Measurements from ENCODE around the gene TAF11L3.
"Not testable (repeated sequence)": the region's sequence is repeated elsewhere in the genome, so short reads cannot be mapped to it uniquely, and the experiment has no call there.

The TAF11L3 gene

GRCh38 chr5:17518067-17518466 is at the start of gene TAF11L3:
TSS of gene TAF11L3 (plus strand) at chr5:17518367.
- DNase-seq (ENCODE audit: low spot score) = not testable (repeated sequence)

- DNase-seq (ENCODE audit: low spot score) = no peak
Measured at GRCh38 chr5:17470064-17470463, 48.1 kb upstream of the TAF11L3 start.

- not testable (repeated sequence) for DNase-seq (ENCODE audit: low spot score)
Measured at GRCh38 chr5:17475064-17475463, 43.1 kb upstream of the TAF11L3 start.

- DNase-seq (ENCODE audit: low spot score) = no peak
Measured at GRCh38 chr5:17477043-17477442, 41.1 kb upstream of the TAF11L3 start.

DNA sequence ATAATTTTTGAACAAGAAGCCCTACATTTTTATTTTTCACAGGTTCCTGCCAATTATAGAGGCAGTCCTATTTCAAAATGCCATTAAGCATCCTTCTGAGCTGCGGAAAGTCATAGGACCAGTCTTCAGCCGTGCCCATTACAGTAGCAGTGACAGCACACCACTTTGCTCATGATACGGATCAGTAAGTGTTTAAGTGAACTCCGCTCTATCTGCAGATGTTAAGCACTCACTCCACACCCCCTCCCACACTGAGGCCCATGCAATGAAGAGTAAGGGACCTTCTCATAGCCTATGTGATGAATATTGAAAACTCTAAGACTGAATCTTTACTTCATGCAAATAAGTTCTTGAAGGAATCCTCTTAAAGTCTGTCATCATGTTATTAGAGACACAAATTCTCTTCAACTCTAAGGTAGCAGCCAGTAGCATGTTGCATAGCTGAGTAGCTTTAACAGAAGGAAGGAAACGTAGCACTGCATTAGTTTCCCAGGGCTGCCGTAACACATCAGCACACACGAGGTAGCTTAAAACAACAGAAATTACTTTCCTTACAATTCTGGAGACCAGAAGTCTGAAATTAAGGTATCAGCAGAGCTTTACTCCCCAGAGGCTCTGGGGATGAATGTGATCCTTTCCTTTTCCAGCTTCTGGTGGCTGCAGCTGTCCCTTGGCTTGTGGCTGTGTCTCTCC is 40.4 kb upstream of the TAF11L3 start:
- no peak for DNase-seq (ENCODE audit: low spot score)

DNA sequence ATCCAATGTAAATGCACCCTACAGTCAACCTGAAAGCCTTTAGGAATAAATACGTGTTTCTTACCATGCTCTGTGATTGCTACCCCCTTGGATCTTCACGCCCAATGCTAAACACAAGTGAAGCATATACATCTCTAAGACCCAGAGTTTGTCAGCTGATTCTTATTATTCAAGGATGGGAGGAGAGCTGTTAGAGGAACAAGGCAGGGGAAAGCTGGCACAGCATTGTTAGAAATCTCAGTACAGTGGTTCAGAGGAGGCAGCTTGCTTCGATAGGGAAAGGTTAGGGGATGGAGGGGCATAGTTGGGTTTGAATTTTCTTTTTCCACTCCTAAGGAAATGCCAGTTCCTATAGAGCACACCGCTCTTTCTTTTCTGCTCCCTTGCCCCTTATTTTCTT is 36.8 kb upstream of the TAF11L3 start:
- DNase-seq (ENCODE audit: low spot score) = no peak

GRCh38 chr5:17482790-17483189 is 35.4 kb upstream of the TAF11L3 start:
- DNase-seq (ENCODE audit: low spot score) = no peak

DNA sequence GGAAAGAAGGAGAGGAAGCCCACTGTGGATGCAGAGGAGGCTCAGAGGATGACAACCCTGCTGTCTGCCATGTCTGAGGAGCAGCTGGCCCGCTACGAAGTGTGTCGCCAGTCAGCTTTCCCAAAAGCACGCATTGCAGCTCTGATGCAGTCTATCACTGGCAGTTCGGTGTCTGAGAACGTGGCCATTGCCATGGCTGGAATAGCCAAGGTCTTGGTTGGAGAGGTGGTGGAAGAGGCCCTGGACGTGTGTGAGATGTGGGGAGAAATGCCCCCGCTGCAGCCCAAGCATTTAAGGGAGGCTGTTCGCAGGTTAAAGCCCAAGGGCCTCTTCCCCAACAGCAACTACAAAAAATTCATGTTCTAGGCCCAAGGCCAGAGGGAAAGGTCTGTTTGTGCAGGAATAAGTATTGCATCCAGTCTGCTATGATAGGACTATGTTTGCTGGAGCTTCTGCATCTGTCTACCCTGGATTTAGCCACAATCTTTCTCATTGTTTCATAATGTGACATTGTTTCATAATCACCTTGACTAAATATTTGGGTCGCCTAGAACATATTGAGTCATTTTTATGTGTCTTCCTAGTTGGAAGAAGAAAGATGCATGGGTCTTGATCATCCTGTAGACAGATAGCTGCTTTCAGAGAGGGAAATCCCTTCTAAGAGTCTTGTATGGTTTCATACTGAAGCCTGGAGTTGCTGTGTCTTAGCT is 31.5 kb upstream of the TAF11L3 start:
- not testable (repeated sequence) for DNase-seq (ENCODE audit: low spot score)

GRCh38 chr5:17487174-17487512 is 31.0 kb upstream of the TAF11L3 start:
- DNase-seq (ENCODE audit: low spot score) = no peak

DNA sequence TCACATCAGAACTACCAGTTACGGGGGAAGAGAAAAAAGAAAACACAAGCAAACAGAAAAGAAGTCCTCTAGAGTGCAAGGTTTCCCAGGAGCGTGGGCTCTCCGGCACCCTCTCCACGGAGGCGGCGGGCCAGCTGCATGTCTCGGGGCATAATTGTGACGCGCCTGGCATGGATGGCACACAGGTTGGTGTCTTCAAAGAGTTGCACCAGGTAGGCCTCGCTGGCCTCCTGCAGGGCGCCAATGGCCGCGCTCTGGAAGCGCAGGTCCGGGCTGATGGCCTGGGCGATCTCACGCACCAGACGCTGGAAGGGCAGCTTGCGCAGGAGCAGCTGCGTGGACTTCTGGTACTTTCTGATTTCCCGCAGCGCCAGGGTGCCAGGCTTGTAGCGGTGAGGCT is 26.9 kb upstream of the TAF11L3 start:
- DNase-seq (ENCODE audit: low spot score) = not testable (repeated sequence)

GRCh38 chr5:17492770-17493169 is 25.4 kb upstream of the TAF11L3 start:
- no peak for DNase-seq (ENCODE audit: low spot score)

DNA sequence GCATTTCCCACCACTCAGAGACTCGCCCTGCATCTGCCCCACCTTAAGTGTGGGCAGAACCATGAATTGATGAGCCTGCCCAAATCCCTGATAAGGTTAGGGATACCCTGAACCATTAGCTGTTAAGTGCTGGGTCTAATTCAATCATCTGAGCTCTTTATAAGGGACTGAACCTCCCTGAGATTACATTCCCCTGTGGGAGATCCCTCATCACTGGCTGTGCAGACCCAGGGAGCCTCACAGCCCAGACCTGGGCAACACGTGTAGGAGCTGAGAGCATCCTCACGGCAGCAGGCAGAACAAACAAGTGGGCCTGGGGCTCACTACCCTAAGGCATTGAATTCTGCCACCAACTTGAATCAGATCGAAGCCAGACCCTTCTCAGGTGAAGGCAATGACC is 20.7 kb upstream of the TAF11L3 start:
- no peak for DNase-seq (ENCODE audit: low spot score)

DNA sequence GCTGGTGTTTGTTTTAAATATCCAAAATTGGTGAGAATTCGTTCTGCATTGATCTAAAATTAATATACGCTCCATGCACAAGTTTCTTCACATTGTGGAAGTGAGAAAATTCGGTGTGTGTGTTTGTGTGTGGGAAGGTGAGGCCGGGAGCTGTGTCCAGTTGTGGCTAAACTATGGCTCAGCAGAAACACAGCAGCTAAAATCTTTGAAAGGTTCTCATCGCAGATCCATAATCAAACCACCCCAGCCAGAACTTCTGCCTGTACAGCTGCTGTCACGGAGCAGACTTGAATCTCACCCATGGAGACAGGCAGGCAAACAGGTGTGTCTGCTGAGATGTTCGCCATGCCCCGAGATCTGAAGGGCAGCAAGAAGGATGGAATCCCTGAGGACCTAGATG is 20.2 kb upstream of the TAF11L3 start, which contains the start of gene TAF11L2:
Gene TAF11L2, plus strand, starts transcription at position 301 of the 400 bp plus-strand sequence.
- not testable (repeated sequence) for DNase-seq (ENCODE audit: low spot score)

DNA sequence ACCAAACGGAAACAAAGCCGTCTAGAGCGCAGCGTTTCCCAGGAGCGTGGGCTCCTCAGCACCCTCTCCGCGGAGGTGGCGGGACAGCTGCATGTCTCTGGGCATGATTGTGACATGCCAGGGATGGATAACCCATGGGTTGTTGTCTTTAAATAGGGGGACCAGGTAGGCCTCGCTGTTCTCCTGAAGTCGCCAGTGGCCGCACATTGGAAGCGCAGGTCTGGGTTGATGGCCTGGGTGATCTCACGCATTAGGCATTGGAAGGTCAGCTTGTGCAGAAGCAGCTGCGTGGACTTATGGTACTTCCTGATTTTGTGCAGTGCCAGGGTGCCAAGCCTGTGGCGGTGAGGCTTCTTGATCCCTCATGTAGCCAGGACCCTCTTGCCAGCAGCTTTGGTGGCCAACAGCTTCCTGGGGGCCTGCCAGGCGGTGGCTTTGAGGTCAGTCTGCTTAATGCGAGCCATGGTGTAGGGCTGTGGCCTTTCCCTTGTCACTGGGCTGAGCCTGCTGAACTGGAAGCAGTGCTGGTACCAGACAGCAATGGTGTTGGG is 6.3 kb upstream of the TAF11L3 start:
- DNase-seq (ENCODE audit: low spot score) = no peak

- DNase-seq (ENCODE audit: low spot score) = not testable (repeated sequence)
Measured at GRCh38 chr5:17517526-17517925, 641 bp upstream of the TAF11L3 start.

DNA sequence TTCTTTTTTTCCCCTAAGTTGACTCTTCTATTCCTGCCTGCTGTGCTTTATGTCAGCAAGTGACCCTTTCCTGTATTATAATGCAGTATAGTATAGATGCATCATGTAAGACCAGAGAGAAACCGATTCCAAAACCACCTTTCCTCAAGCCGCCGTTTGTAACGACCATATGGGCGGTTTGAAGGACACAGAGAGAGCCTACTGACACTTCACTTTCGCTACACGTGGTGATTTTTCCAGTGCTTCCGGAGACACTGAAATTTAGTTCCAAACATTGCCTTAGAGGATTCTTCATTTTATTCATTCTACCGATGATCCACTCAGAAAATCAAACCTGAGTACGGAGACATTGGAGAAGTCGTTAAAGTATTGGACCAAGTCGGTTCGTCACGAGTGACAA is 1.3 kb downstream of the TAF11L3 start:
- DNase-seq (ENCODE audit: low spot score) = not testable (repeated sequence)

- DNase-seq (ENCODE audit: low spot score) = not testable (repeated sequence)
Measured at GRCh38 chr5:17521501-17521900, 3.3 kb downstream of the TAF11L3 start, which contains the start of gene TAF11L4. TSS of gene TAF11L4 (plus strand) at chr5:17521801.

DNA sequence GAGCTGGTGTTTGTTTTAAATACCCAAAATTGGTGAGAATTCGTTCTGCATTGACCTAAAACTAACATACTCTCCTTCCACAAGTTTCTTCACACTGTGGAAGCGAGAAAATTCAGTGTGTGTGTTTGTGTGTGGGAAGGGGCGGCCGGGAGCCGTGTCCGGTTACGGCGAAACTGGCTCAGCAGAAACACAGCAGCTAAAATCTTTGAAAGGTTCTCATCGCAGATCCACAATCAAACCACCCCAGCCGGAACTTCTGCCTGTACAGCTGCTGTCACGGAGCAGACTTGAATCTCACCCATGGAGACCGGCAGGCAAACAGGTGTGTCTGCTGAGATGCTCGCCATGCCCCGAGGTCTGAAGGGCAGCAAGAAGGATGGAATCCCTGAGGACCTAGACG is 6.8 kb downstream of the TAF11L3 start, which contains the start of gene TAF11L5:
Gene TAF11L5, plus strand, starts transcription at position 301 of the 400 bp plus-strand sequence.
- DNase-seq (ENCODE audit: low spot score) = not testable (repeated sequence)

GRCh38 chr5:17526504-17526903 is 8.3 kb downstream of the TAF11L3 start:
- DNase-seq (ENCODE audit: low spot score) = not testable (repeated sequence)

GRCh38 chr5:17528369-17528768 is 10.2 kb downstream of the TAF11L3 start, which contains the start of gene TAF11L6:
TSS of gene TAF11L6 (plus strand) at chr5:17528669.
- DNase-seq (ENCODE audit: low spot score) = not testable (repeated sequence)
